Epidermal melanocyte (primary cell): ENCODE data around the gene NOL4.
"Not testable (repeated sequence)": the region's sequence is repeated elsewhere in the genome, so short reads cannot be mapped to it uniquely, and the experiment has no call there.

Experiments
- DNase-seq: peaks from one replicate; pipeline ENCODE4 v3.0.0; 2011; ENCODE audit warnings: low spot score; ENCODE audit not compliant: insufficient read length

Gene NOL4

GRCh38 chr18:34224423-34225217, at the start of gene NOL4:
Gene NOL4 (minus strand): TSS chr18:34224913. CDS start chr18:34223253, 1,660 bp downstream.
- no peak for DNase-seq

- not testable (repeated sequence) for DNase-seq
These were observed 41.3 kb upstream of the NOL4 start for GRCh38 chr18:34266029-34266428.

GRCh38 chr18:34261865-34262780, 37.4 kb upstream of the NOL4 start:
- no peak for DNase-seq

- no peak for DNase-seq
These were observed 33.5 kb upstream of the NOL4 start for GRCh38 chr18:34258176-34258575.

GRCh38 chr18:34251919-34252318, 27.2 kb upstream of the NOL4 start:
- DNase-seq, result no peak

GRCh38 chr18:34248727-34249126, 24.0 kb upstream of the NOL4 start:
- DNase-seq, result no peak

GRCh38 chr18:34242739-34243138, 18.0 kb upstream of the NOL4 start:
- no peak for DNase-seq

- DNase-seq, result not testable (repeated sequence)
These were observed 9.2 kb upstream of the NOL4 start for GRCh38 chr18:34233781-34234388.

GRCh38 chr18:34225218-34225553, 473 bp upstream of the NOL4 start:
- no peak for DNase-seq

- no peak for DNase-seq
These were observed 755 bp downstream of the NOL4 start for GRCh38 chr18:34223893-34224422.

- DNase-seq, result no peak
These were observed 1.4 kb downstream of the NOL4 start for GRCh38 chr18:34223164-34223892.

- no peak for DNase-seq
These were observed 2.2 kb downstream of the NOL4 start for GRCh38 chr18:34222307-34223163.

- DNase-seq, result no peak
These were observed 2.8 kb downstream of the NOL4 start for GRCh38 chr18:34221971-34222306.

GRCh38 chr18:34220081-34220815, 4.5 kb downstream of the NOL4 start:
- no peak for DNase-seq

- DNase-seq, result no peak
These were observed 5.1 kb downstream of the NOL4 start for GRCh38 chr18:34219651-34220050.

GRCh38 chr18:34212511-34212910, 12.2 kb downstream of the NOL4 start:
- DNase-seq, result no peak

GRCh38 chr18:34207344-34207851, 17.3 kb downstream of the NOL4 start:
- DNase-seq, result no peak

GRCh38 chr18:34203866-34204265, 20.8 kb downstream of the NOL4 start:
- no peak for DNase-seq

GRCh38 chr18:34196256-34196655, 28.5 kb downstream of the NOL4 start:
- DNase-seq, result no peak
